ENCODE measurements around the gene MAGEH1.
"Not testable (repeated sequence)": the region's sequence is repeated elsewhere in the genome, so short reads cannot be mapped to it uniquely, and the experiment has no call there.

MAGEH1 gene, protein sequence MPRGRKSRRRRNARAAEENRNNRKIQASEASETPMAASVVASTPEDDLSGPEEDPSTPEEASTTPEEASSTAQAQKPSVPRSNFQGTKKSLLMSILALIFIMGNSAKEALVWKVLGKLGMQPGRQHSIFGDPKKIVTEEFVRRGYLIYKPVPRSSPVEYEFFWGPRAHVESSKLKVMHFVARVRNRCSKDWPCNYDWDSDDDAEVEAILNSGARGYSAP

GRCh38 chrX:55451990-55452832, at the start of gene MAGEH1:
Gene MAGEH1, plus strand, starts transcription at chrX:55452127. Its CDS starts 248 bp downstream, at chrX:55452375.
- peak; percentile 89 for DNase-seq

- not testable (repeated sequence) for DNase-seq
Observed at GRCh38 chrX:55427079-55427478, 24.8 kb upstream of the MAGEH1 start.

GRCh38 chrX:55443468-55443867, 8.5 kb upstream of the MAGEH1 start:
- not testable (repeated sequence) for DNase-seq

- no peak for DNase-seq
Observed at GRCh38 chrX:55450259-55450658, 1.7 kb upstream of the MAGEH1 start.

DNA sequence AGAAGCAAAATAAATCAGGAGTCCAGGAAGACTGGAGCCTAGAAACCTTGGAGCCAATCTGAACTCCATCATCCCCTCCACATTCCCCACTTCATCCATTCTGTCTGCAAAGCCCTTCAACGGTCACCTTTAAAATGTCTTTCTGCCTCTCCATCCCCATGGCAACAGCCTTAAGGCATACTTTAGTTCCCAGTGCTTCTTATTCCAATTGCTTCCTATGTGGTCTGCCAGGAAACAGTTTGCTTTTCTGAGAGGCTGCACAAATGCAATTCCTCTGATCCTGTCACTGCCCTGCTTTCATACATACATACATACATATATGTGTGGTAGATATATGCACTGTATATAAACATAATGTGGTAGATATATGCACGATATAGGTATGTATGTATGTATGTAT, 786 bp upstream of the MAGEH1 start:
- DNase-seq, result peak; percentile 22

- DNase-seq, result no peak
Observed at GRCh38 chrX:55451626-55451989, 319 bp upstream of the MAGEH1 start.

GRCh38 chrX:55452833-55453124, 852 bp downstream of the MAGEH1 start:
- no peak for DNase-seq

DNA sequence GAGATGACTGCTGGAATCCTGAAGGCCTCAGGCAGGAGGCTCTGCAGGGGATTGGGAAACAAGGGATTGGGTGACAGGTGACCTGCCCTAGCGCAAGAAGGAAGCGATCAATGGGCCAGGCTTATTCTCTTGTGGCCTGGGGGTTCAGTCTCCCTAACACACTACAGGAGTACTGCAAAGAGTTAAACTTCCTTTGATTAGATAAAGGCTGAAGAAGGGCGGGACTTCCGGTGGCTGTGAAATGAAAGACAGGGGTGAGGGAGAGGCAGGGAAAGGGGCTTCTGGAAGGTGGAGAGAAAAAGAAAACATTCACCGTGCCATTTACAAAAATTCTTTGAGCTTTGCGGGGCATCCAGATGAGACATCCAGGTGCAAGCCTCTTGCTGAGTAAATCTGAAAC, 3.8 kb downstream of the MAGEH1 start:
- not testable (repeated sequence) for DNase-seq

DNA sequence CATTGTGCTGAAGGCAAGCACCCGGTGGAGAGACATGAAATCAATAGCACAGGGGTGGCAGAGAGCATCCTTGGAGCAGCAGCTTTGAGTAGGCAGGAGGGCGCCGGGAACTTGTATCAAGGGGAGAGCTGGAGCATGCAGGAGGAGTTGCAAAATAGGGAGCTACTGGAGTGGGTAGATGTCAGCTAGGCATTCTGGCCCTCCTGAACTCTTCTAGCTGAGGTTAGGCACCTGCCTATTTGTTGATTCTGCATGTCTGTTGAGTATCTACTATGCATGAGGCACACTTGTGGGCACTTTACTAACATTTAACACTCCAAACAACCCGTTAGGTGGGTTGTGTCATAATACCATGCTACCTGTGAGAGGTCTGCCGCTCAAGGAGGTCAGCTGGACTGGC, 7.5 kb downstream of the MAGEH1 start:
- DNase-seq, result not testable (repeated sequence)

GRCh38 chrX:55459926-55460325, 8.0 kb downstream of the MAGEH1 start:
- DNase-seq, result not testable (repeated sequence)

DNA sequence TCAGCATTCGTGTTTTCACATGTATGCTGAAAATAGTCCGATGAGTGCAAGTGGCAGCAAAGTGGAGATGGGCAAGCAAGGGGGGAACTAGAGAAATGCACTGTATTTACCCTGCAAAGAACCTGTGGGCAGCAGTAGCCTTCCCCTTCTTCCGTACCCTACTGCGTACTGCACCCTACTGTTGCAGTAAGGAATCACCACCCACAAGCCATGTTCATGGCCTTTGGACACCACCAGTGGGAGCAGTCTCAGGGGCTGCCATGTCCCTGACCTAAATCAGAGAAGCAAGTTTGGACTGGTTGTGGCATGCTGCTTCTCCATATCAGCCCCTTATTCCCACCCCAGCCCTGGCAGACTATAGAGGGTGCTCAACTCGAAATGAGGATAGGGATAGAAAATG, 12.1 kb downstream of the MAGEH1 start:
- not testable (repeated sequence) for DNase-seq

DNA sequence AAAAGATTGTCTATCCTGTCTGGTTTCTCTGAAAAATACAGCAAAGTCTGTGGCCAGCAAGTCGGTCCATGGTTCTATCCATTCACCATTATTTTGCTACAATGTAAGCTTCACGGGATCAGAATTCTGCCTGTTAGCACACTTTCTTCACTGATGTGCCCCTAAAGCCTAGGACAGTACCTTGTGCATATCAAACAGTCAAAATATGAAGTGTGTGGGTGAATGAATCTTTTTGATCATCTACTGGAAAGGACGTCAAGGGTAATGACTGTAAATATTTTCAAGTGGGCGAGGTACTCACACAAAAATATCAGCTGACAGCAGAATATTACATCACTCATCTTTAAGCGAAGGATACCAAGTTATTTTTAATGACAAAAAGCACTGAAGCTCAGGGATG, 13.2 kb downstream of the MAGEH1 start:
- not testable (repeated sequence) for DNase-seq

DNA sequence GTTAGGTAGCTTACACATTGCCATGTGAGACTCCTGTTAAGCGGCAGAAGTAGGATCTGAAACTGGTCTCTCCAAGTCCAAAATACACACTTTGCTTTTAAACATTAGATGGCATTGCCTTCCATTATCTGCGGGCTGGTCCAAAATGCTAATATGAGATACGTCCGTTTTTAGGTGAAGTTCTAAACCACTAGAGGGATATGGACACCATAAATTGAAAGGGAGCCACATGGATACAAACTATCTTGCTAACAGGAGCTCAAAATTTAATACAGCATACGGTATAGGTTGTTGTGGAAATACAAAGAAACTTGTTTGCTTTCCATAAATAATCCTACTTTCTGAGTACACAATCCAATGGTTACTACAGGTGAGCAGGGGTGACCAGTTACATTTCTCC, 13.9 kb downstream of the MAGEH1 start:
- DNase-seq, result not testable (repeated sequence)

DNA sequence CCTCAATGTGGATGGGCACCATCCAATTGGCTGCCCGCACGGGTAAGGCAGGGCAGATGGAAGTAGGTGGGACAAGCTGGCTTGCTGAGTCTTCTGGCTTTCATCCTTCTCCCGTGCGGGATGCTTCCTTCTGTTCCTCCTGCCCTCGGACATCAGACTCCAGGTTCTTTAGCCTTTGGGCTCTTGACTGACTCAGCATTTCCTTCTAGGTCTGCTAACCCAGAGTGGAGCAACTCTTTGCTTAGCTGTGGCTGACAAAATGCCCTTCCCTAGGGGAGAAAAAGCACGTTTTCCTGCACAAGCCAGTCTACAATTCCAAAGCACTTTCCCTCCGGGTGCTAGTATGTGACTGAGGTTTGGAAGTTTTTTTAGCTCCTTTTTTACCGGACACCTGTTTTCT, 28.0 kb downstream of the MAGEH1 start:
- DNase-seq, result not testable (repeated sequence)

- DNase-seq, result no peak
Observed at GRCh38 chrX:55480390-55481062, 28.6 kb downstream of the MAGEH1 start.

- DNase-seq, result no peak
Observed at GRCh38 chrX:55484948-55485347, 33.0 kb downstream of the MAGEH1 start.

GRCh38 chrX:55486736-55487135, 34.8 kb downstream of the MAGEH1 start:
- peak; percentile 30 for DNase-seq

DNA sequence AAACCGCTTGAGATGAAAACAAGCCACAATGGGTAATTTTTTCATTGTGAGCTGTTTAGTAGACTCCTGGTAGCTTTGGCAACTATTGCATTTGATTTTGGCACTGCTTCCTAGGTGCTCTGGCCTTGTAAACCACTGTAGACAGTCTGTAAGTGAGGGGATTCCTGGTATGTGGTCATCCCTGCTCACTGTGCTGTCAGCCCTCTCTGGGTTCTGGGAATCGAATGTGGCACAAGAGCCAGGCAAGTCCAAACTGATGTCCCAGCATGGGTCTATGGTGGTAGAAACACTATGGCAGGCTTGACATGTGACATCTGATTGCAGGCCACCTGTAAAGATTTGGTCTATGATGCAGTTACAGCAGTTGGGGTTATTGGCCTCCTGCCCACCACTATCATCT, 35.2 kb downstream of the MAGEH1 start:
- DNase-seq, result no peak

DNA sequence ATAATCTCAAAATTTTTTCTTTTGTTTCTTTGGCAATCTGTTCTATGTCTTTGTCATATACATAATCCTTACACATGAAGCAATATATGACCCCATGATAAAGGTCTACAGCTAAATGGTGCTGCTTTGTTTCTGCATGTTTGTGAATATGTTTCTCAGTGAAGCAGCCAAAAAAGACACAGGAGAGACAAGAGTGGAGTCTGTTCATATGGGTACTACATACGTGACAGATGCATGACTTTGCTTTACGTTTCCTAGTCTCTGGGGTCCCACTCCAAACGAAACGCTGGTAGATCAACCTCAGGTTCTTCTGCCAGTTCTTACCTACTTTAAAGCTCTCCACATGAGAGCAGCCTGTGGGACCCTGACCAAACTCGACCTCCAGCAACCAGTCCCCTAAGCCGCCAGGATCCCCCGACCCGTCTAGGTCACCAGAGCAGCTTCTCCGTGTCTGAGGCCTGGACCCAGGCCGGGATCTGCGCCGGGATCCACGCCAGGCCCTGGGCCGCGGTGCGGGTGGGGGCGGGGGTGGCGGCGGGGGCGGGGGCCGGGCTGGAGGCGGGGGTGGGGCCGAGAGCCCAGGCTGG, 36.2 kb downstream of the MAGEH1 start:
- DNase-seq, result peak; percentile 52

DNA sequence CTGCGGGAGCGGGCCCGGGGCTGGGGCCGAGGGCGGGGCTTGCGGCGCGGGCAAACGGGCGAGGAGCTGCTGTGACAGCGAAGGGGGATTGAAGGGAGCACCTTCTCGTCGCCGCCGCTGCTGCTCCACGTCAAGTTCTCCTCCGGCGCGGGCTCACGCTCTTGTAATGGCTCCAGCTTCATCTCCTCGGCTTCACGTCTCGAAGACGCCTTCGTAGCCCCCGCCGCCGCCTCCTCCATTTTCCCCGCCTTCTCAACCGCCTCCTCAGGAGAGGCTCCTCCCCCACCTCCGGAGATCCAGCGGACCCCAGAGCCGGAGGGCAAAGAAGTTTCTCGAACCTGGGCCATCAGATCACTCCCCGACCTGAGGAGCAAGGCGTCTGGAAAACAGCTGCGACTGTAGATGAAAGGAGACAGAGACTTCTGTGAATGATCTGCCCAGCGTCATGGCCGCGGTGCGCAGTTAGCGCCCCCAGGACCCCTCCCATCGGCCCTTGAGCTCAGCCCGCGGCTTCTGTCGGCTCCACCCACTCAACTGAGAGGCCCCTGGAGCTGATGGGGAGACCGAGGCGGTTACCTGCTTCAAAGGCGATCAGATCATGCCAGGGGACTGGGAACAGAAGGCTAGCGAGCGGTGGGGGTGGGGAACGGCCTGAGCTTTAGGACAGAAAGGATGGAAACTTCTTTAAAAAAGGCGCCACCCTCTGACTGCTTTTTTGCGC, 36.8 kb downstream of the MAGEH1 start:
- DNase-seq, result peak; percentile 79

DNA sequence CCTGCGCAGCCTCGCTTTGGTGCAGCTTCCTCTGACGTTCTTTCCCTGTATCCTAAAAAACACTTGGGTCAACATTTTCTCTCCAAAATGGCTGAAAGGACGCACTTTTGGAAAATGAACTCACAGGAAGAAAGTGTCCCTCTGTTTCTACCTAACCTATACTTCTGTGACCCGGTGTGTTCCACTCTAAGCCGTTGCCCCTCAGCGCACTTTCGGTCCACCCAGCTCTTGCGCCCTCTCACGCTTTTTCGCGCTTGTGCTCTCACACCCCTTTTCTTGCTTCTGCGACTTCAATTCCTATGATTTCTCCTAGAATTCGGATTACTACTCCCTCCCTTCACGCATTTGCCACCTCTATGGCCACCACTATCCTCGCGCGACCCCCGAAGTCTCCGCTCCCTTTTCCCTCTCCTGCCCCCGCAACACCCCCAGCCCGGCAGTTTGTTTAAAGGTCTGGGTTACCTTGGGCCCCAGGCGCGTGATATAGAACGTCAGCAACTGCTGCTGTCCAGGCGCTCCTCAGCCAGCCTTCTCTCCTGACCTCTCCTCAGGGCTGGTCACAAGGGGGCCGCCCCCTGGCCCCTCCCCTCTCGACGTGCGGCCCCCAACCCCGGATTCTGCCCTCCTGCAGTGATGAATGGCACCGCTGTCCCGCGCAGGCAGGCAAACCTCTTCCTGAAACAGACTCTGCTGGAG, 37.5 kb downstream of the MAGEH1 start, which contains the start of gene USP51:
USP51 (minus strand) TSS at position 535 of the 696 bp plus-strand sequence. CDS start 909 bp downstream, outside the sequence.
- no peak for DNase-seq

DNA sequence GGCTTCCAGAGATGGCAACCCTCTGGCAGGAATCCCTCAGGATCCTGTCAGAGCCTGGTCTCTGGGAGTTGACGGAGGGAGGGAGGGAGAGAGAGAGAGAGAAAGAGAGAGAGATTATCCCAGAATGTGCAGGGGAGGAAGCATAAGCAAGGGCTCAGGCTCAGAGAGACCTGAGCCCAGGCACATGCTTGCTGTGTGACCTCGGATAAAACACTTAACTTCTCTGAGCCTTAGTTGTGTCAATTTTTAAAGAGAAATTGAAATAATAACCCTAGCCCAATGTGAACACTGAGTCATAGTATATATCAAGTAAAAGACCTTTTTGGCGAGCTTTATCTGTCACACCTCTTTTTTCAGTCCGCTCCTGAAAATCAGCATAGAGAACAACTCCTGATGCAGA, 38.2 kb downstream of the MAGEH1 start:
- DNase-seq, result no peak

Data from NCI-H1092 treated with DMSO at 0.1 percent for 48 hours (cell line).